WERI-Rb-1 (cell line): ENCODE results near the gene CCDC124.

Experiments
- DNase-seq: peaks from one replicate; pipeline ENCODE4 v3.0.0-alpha.2; 2020
- H3K27ac ChIP-seq: fragments of 250-450 bp; sonication (Bioruptor Pico); 2 replicates; pipeline ENCODE4 v1.5.1; 2020; ENCODE audit warnings: mild to moderate bottlenecking, moderate library complexity
- H3K27me3 ChIP-seq: fragments of 250-450 bp; sonication (Bioruptor Pico); 2 replicates; pipeline ENCODE4 v1.5.1; 2021; ENCODE audit warnings: mild to moderate bottlenecking, low read depth, moderate library complexity; ENCODE audit not compliant: insufficient read depth, severe bottlenecking
- H3K36me3 ChIP-seq: fragments of 250-450 bp; sonication (Bioruptor Pico); 2 replicates; pipeline ENCODE4 v1.5.1; 2020; ENCODE audit warnings: mild to moderate bottlenecking, moderate library complexity
- H3K4me3 ChIP-seq: 2 replicates; pipeline ENCODE4 v1.5.1; 2011; ENCODE audit warnings: low read depth, mild to moderate bottlenecking, control low read depth, low read length
- H3K9me3 ChIP-seq: fragments of 250-450 bp; sonication (Bioruptor Pico); 2 replicates; pipeline ENCODE4 v1.5.1; 2021; ENCODE audit warnings: mild to moderate bottlenecking, moderate library complexity; ENCODE audit not compliant: severe bottlenecking
- TF ChIP-seq, protein P1 (sequence below): IDR thresholded peaks from 2 replicates; pipeline ENCODE4 v1.5.1; 2011; ENCODE audit warnings: low read depth, mild to moderate bottlenecking, control low read depth, inconsistent platforms, low read length

The CCDC124 gene

DNA sequence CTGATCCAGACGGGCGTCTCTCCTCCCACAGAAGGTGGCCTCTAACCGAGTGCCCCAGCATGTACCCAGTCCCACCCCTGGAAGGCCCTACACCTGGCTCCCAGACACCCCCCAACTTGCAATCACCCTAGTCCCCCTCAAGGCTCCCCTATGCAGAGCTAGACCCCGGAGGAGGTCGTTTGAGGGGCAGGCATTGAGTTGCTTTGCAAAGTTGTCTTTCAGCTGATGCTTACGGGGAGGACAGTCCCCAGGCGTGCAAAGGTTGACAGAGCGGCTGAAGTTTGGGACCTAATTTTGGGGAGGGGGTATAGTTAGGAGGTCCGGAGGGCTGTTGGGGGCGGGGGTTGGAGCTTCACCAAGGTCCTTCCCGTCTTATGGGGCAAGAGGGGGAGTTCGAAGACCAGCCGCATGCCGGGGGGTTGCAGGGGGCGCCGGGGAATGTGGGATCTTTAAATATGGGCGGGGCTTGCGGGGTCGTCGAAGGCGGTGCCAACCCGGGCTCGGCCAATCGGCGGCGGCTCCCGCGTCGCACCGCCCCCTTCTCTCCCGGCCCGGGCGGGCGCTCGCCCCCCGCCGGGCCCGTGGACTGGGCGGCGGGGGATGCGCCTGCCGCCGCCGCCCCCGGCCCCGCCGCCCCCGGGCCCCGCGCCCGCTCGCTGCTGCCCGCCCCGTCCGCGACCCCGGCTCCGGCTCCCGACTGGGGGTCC is 33.9 kb downstream of the CCDC124 start, which contains the start of gene KCNN1:
KCNN1 (plus strand) TSS at position 558 of the 707 bp plus-strand sequence. CDS start 6,782 bp downstream, outside the sequence.
- peaks cover 28% of the 10 kb centered on the region for H3K36me3 ChIP-seq
- TF ChIP-seq, protein P1, sequence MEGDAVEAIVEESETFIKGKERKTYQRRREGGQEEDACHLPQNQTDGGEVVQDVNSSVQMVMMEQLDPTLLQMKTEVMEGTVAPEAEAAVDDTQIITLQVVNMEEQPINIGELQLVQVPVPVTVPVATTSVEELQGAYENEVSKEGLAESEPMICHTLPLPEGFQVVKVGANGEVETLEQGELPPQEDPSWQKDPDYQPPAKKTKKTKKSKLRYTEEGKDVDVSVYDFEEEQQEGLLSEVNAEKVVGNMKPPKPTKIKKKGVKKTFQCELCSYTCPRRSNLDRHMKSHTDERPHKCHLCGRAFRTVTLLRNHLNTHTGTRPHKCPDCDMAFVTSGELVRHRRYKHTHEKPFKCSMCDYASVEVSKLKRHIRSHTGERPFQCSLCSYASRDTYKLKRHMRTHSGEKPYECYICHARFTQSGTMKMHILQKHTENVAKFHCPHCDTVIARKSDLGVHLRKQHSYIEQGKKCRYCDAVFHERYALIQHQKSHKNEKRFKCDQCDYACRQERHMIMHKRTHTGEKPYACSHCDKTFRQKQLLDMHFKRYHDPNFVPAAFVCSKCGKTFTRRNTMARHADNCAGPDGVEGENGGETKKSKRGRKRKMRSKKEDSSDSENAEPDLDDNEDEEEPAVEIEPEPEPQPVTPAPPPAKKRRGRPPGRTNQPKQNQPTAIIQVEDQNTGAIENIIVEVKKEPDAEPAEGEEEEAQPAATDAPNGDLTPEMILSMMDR: no peak
- H3K9me3 ChIP-seq: no peaks in the 10 kb centered on the region
- no peaks in the 10 kb centered on the region for H3K27me3 ChIP-seq
- no peak within 1 kb of the TSS for H3K4me3 ChIP-seq
- no peak for DNase-seq
- H3K27ac ChIP-seq: no peak within 1 kb of the TSS

DNA sequence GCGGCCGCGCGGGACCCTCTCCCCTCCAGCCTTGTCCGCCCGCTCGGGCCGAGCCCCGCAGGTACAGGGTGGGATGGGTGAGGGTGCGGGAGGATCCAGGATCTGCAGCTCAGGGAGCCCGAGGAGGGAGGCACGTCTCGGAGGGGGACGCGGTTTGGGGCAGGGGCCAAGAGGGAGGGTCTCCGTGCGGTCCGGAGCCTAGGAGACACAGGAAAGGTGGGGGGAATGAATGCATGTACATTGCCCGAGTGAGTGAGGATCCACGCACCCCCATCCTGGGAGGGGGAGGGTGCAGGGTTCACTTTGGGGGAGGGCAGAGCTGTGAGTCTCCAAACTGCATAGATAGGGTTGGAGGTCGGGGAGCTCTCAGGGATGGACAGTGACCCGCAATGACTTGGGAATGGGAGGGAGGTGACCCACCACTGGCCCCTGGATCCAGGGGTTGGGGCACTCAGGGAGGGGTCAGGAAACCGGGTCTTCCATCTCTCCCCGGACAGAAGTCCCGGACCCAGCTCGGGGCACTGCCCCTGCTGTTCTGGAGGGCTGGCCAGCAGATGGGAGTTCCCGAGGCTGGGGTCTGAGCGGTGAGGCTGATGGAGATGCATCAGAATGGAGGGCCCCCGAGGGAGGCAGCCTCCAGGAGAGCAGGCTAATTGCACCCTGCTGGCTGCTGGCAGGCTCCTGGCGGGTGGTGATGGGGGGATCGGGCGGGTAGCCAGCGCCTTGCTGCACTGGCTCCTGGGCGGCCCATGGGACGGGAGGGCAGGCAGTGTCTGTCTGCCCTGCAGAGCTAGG is 34.6 kb downstream of the CCDC124 start:
- Histone ChIP-seq H3K9me3 (no peaks in the 10 kb centered on the region), H3K27me3 (no peaks in the 10 kb centered on the region), H3K27ac (no peak overlapping the region), H3K36me3 (peaks cover 20% of the 10 kb centered on the region), H3K4me3 (no peak overlapping the region)
- no peak for DNase-seq
- TF ChIP-seq, protein P1: no peak

DNA sequence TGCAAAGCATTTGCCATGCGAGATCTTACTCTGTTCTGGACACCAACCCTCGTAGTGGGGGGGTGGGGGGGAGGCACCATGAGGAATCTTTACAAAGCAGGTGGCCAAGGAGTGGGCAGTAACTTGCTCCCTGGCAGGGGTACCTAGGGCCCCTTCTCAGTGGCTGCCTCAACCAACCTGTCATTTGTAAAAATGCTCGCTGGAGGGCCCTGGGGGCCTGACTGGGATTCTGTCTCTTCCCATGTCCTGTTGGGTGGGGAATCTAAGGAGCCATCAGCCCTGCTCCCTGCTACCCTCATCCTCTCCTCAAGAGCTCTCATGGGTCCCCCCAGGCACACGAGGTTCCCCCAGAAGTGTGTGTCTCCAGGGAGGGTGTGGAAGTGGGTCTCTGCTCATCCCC is 35.5 kb downstream of the CCDC124 start:
- TF ChIP-seq, protein P1: no peak
- Histone ChIP-seq H3K9me3 (no peaks in the 10 kb centered on the region), H3K27me3 (no peaks in the 10 kb centered on the region), H3K27ac (no peak overlapping the region), H3K36me3 (peaks cover 21% of the 10 kb centered on the region), H3K4me3 (no peak overlapping the region)
- no peak for DNase-seq

DNA sequence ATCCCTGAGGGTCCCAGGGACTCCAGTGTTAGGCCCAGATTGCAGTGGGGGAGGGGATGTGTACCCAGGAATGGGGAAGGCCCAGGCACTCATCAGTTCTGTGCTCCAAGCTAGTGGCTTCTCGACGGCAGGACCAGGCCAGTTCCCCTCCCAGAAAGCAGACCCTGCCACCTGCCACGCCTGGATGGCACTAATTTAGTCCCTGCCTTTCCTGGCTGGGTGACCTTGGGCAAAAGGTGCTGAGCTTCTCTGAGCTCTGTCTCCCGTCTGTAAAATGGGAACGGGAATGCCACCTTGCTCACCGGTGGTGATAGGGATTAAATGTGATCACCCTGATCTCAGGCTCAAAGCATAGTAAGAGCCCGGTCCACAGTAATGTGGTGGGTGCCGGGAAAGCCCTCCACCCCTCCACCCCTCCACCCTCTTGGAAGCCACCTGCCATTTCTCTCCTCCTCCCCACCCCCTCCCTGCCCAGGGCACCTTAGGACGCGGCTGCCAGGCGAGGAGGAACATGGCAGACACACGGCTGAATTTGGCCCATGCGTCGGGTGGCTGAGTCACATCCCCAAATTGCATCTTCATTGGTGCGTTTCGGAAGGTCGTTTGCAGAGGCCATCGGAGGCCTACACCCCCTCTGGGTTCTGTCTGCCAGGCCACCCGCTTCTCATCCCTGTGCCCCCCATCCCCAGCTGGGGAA is 36.4 kb downstream of the CCDC124 start:
- H3K9me3 ChIP-seq: no peaks in the 10 kb centered on the region
- peaks cover 21% of the 10 kb centered on the region for H3K36me3 ChIP-seq
- DNase-seq: no peak
- TF ChIP-seq, protein P1: no peak
- no peaks in the 10 kb centered on the region for H3K27me3 ChIP-seq
- no peak overlapping the region for H3K4me3 ChIP-seq
- H3K27ac ChIP-seq: no peak overlapping the region

DNA sequence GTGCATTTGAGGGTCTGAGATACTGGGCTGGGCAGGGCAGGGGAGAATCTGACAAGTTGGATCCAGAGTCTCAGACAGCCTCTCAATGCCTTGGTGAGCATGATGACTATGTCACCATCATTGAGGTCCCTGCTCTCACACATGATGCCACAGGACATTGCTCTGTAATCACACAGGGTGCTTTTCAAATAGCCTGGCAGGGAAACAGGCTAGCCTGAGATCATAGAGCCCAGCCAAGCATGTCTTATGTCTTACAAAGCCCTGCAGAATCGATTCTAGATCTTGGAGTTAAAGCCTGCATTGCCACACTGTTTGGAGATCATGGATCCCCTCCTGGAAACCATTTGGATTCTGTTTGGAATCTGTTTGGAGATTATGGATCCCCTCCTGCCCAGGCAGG is 39.4 kb downstream of the CCDC124 start:
- TF ChIP-seq, protein P1: no peak
- Histone ChIP-seq H3K36me3 (peaks cover 47% of the 10 kb centered on the region), H3K4me3 (no peak overlapping the region), H3K27me3 (no peaks in the 10 kb centered on the region), H3K27ac (no peak overlapping the region), H3K9me3 (no peaks in the 10 kb centered on the region)
- DNase-seq: no peak
